Embryonic facial prominence (tissue), 1 donor: ENCODE results near the gene TMCC1.

ENCODE experiments used
- DNase-seq: peaks from one replicate; pipeline ENCODE4 v3.0.0-alpha.2; 2016; ENCODE audit errors: extremely low spot score

Gene TMCC1

GRCh38 chr3:129624347-129625071 is 269.0 kb downstream of the TMCC1 start:
- DNase-seq = no peak

DNA sequence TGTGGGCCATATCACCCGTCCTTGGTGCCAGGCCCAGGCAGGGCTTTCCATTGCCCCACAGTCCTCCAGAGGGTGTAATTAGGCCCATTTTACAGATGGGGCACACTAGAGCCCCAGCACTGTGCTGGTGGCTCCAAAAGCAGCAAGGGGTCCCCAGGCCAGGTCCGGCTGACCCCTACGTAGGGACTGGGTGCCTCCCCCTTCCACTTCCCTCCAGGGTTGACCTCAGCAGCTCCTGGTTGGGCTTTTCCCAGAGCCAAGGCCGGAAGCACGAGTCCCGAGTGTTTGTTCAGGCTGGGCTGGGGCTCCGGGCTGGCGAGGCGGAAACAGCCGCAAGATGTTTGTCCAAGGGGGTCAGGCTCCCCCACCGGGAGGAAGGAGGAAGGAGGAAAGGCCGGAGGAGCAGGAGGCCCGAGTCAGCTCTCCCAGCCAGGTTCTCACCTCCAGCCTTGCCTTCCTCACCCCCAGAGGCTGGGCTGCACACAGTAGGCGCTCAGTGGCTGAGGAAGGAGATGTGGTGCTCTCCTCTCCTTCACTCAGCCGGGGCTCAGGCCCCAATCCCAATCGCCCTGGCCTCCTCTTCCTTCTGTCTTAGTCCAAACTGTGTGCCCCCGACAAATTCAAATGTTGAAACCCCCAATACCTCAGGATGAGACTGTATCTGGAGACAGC is 269.9 kb downstream of the TMCC1 start:
- no peak for DNase-seq

DNA sequence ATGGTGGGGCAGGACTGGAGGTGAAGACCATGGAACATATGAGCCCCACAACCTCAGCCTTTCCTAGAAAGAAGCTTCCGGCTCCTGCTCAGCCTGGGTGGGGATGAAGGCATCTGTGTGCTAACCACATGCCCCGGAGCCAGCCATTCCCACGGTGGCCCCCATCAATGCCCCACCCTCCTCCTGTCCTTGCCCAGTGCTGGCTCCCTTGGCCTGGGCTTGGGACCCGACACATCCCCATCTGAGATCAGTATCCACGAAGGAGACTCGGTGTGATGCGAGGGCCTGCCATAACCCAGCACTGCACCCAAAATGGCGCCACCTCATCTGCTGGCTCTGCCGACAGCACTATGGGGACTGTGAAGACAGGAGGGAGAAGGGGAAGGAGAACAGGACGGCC is 270.6 kb downstream of the TMCC1 start:
- DNase-seq = no peak

DNA sequence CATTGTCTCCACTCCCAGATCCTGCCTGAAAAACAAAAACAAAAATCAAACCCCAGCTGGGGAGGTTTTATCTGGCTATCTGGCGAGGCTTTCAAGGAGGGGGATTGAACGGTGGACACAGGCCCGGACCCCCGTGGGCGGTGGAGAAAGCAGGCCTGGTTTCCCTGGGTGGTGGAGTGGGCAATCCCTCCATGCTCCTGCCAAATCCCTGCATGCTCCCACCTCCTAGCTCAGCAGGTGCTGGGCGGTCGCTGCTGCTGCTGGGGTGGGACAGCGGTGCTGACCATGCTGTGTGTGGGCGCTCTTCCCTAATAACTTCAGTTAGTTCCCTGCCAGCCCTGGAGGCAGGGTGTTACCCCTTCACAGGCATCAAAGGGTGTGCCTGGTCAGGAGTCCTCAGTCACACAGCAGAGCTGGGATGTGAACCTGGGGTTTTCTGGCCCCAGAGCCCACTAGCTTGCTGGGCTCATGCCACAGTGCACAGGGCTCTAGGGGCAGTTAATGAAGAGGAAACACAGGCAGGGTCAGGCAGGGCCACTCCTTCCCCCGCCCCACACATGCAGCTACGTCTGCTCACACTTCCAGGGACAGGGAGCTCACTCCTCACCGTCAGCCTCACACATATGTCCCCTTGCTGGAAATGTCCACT is 271.2 kb downstream of the TMCC1 start:
- no peak for DNase-seq

GRCh38 chr3:129621626-129622225 is 271.8 kb downstream of the TMCC1 start:
- no peak for DNase-seq

DNA sequence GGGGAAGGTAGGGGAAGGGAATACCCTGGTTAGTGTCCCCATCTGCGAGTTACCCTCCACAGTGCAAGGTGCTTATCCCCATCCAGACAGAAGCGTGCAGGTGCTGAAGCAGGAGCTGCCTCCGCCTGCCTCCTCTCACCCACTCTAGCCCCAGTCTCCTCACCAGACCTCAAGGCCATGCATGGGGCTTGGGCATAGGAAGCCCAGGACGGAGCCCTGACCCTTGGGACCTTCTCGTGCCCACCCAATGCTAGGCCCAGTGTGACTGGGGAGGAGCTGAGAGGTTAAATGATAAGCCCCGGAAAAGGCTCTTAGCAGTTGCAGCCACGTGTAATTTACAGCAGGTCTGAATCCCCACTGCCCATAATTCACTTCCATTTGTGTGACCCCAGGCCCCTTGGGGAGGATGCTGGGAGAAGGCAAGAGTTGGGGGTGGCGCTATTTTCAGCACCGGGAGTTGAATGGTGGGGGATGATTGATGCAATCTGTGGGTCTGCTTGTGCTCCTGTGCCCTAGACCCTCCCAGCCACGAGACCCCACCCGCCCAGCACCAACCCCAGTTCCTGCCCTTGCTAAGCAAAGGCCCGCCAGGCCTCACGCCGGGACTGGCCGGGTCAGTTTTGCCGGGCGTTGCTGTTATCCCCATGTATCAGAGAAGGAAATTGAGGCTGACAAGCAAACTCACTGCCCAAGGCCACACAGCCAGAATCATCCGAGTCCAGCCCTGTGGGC is 272.5 kb downstream of the TMCC1 start:
- DNase-seq = no peak

- DNase-seq = no peak
These were observed 273.8 kb downstream of the TMCC1 start for GRCh38 chr3:129619726-129620162.

DNA sequence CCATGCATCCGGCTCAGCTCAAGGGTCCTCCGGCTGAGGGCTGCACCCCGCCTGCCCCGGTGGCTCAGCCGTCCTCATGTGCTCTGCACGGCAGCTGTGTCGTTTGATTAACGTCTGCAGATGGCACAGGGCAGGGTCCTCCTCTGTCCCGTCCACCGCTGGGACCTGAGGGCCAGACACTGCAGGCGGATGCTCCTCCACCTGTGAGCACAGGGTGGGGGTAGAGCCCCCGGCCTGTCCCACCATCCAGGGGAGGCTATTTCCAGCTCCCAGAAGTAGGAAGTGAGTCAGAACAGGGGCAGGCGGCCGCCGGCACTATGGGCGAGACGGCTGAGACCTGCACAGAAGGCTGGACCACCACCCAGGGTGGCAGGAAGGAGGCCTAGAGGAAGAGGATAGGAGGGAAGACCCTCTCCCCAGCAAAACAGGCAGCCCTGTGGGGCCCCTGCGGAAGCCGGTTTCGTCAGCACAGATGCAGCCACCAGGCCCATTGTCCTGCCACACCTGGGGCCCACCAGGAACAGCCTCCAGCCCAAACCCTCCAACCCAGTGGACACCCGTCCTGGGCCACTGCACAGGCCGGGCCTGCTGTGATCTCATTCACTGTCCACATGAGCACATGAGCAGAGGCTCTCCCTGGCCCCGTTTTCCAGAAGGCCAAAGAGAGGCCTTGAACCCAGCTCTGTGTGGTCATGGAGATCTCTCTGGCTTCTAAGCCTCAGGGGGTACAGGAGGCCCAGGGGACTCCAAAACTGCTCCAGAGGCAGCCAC is 274.4 kb downstream of the TMCC1 start:
- no peak for DNase-seq

DNA sequence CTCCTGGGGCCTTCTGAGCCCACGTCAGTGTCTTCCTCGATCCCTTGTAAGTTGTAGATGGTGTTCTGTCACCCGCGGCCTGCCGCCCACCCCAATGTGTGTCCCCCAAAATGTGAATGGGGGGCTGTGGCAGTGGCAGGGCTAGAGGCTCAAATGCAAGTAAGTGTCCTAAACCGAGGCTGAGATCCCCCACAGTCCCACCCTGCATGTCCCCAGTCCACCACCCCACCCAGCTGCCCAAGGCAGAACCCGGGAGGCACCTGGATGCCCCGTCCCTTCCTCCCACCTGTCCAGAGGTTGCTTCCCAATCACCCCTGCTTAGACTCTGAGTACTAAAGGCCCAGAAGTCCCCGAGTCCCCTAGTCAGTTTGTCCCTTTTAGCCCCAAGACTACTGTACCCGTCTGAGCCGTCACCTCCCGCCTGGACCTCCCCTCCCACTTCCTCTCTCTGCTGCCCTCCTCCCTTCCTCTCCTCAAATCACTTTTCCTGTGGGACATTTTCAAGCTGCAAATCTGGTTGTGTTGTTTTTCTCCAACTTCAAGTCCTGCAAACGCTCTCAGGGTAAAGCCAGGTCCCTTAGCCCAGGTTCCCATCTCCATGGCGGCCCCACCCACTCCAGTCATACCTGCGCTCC is 275.2 kb downstream of the TMCC1 start:
- no peak for DNase-seq

GRCh38 chr3:129617381-129618185 is 275.9 kb downstream of the TMCC1 start:
- DNase-seq = no peak

DNA sequence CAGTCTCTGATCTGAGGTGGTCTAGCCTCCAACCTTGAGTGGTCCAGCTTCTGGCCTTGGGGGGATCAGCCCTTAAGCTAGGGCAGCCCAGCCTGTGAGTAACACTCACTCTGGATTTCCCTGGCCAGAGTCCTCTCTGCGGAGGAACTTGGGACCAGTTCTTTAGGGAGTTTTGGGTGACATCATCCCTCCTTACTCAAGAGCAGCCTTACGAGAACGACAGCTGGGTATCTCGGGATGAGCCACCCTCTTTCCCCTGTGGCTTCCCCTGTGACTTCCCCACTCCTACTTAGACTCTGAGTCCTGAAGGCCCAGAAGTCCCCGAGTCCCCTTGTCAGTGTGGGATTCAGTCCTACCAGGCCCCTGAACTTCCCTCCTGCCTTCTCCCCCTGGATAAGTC is 276.8 kb downstream of the TMCC1 start:
- DNase-seq = no peak

GRCh38 chr3:129616291-129616690 is 277.2 kb downstream of the TMCC1 start:
- DNase-seq = no peak

DNA sequence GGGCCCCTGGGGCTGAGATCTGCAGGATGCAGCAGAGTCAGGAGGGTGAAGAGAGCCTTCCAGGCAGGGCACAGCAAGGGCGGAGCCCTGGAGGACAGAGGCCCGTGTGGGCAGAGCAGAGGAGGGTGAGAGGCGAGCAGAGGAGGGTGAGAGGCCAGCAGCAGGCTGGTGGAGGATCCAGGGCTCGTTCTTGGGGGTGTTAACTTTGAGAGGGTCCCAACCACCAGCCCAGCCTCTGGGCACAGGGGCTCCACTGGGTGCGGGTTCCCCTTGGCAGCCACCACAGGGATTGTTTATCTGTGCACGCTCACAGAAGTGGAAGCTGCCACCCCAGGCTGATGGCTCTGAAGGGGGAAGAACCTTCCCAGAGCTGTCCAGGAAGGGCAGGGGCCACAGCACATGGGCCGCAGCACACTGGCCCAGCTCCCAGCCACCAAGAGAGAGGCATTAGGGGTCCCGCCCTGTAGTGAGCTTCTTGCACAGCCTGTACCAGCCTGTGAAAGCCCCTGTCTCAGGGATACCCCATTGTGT is 277.7 kb downstream of the TMCC1 start:
- DNase-seq = no peak

DNA sequence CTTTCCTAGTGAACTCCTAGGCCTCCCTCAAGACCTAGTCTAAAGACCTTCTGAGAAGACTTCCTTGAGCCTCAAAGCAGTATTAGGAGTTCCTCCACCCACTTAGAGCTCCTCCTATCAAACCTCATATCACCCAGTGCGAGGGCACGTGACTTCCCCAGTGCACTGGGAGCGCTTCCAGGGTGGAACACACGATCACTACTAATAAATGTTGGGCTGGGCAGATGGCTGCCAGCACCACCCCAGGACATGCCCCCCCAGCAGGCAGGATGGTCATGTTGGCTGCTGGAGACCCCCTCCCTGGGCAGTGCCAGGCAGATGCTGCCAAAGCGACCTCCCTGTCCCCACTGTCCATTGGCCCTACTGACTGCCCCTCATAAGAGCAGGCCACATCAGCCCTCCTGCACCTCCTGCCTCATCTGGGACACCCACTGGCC is 278.6 kb downstream of the TMCC1 start:
- DNase-seq = no peak

DNA sequence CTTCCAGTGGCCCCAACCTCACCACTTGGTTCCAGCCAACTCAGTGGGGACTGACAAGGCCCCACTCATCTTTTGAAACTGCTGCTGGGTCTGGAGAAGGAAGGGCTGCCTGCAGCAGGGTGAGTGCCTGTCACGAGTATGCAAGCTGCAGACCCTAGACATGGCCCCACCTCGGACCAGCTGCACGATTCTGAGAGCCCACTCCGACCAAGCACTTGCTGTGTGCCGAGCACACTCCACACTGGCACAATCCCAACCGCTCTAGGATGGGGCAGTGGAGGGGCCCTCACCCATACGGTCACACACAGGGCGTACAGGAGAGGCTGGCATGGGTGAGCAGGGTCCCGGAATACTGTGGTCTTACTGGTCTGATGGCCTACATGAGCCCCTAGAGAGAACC is 279.1 kb downstream of the TMCC1 start:
- DNase-seq = no peak

DNA sequence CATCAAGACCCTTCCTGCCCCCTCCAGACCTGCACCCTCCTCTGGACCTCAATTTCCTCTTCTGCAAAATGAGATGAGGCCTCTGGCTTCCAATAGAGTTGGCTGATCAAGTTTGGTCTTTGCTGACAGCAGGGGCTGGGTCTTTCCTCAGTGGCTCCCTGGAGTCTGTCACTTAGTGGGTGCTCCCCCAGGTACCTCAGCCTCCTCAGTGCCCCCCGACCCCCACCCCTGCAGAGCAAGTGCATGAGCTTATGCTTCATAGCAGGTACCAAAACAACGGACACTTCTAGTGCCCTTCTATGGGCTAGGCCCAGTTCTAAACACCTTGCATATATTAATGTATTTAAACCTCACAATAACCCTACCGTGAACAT is 280.2 kb downstream of the TMCC1 start:
- DNase-seq = no peak

GRCh38 chr3:129612534-129613366 is 280.8 kb downstream of the TMCC1 start:
- no peak for DNase-seq

- DNase-seq = no peak
These were observed 281.5 kb downstream of the TMCC1 start for GRCh38 chr3:129611812-129612533.
